ENCODE results near the gene COL6A3. TPM values are rescaled to one million over a fixed set of nuclear protein-coding genes. Genes with fewer than 3 reads are reported as not detected.

Gene COL6A3, protein sequence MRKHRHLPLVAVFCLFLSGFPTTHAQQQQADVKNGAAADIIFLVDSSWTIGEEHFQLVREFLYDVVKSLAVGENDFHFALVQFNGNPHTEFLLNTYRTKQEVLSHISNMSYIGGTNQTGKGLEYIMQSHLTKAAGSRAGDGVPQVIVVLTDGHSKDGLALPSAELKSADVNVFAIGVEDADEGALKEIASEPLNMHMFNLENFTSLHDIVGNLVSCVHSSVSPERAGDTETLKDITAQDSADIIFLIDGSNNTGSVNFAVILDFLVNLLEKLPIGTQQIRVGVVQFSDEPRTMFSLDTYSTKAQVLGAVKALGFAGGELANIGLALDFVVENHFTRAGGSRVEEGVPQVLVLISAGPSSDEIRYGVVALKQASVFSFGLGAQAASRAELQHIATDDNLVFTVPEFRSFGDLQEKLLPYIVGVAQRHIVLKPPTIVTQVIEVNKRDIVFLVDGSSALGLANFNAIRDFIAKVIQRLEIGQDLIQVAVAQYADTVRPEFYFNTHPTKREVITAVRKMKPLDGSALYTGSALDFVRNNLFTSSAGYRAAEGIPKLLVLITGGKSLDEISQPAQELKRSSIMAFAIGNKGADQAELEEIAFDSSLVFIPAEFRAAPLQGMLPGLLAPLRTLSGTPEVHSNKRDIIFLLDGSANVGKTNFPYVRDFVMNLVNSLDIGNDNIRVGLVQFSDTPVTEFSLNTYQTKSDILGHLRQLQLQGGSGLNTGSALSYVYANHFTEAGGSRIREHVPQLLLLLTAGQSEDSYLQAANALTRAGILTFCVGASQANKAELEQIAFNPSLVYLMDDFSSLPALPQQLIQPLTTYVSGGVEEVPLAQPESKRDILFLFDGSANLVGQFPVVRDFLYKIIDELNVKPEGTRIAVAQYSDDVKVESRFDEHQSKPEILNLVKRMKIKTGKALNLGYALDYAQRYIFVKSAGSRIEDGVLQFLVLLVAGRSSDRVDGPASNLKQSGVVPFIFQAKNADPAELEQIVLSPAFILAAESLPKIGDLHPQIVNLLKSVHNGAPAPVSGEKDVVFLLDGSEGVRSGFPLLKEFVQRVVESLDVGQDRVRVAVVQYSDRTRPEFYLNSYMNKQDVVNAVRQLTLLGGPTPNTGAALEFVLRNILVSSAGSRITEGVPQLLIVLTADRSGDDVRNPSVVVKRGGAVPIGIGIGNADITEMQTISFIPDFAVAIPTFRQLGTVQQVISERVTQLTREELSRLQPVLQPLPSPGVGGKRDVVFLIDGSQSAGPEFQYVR (N-terminal part only)
- 0.03 TPM in 1 of 2 replicates, not detected in the other for polyA plus RNA-seq

DNA sequence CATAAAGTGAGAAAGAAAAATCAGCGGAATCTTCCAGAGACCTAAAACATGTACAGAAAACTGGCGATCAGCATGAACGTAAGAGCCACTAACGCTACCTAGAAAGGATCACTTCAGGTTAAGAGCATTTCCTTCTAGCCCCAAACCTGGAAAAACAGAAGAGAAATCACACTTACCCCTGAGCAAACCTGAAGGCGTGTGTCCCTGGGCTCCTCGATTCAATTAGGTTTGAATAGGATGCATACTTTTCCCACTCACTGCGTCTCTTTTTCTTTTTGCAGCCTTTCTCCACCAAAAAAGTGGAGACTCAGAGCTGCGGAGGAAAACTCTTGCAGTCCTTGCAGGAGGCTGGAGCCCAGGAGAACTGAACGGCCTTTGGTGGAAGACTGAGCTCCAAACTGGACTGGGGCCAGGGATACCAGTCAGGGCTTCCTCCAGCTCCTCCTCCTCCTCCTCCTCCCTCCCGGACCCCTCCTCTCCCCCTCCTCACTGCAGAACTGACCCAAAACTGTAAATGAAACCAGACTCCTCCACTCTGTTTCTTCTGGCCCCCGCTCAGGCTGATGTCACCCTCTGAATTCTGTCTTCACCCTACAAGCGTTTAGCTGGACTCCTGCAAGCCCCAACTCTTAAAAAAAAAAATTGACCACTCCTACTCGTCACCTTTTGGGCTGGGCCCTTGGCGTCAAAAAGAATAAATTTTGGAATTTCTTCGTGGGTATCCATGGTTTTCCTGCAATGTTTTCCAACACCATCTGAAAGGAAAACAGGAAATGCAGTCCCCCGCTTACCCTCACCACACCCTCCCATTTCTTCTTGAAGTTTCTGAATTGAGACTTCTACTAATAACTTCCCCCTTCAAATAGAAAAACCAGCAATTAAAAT, at the start of gene COL6A3:
TSS of gene COL6A3 (minus strand) at position 388 of the 885 bp plus-strand sequence. CDS start 17,347 bp downstream, outside the sequence.

Other genes with a start within 250 kb of the COL6A3 start
- gene MLPH, start 73.1 kb upstream of the COL6A3 start, polyA plus RNA-seq: not detected in 2 replicates
- not detected in 2 replicates for gene PRLH, start 152.4 kb upstream of the COL6A3 start, polyA plus RNA-seq
- gene RAB17, start 176.6 kb upstream of the COL6A3 start, polyA plus RNA-seq: not detected in 2 replicates
- 47.5 and 48.2 TPM in 2 replicates for gene LRRFIP1, start 213.4 kb upstream of the COL6A3 start, polyA plus RNA-seq